Activated CD8-positive, alpha-beta memory T cell treated with anti-CD3 and anti-CD28 coated beads, Interleukin-2, amount 10 ng/mL, durations not matched to agents 7 days and 5 days (primary cell): ENCODE results near the gene SAP30BP. TPM values are rescaled to one million over a fixed set of nuclear protein-coding genes. Genes with fewer than 3 reads are reported as not detected.

Experiments
- ATAC-seq: fragments of 150-1000 bp; cut with Tn5 transposase; one replicate; pipeline ENCODE4 v1.10.0; 2021; ENCODE audit warnings: moderate library complexity
- CTCF ChIA-PET: fragments of 350-600 bp; sonication (Branson Sonifier 250); formaldehyde crosslinking; loops from one replicate; lab custom pipeline; 2021; ENCODE audit warnings: antibody characterized with exemption; lab: Charles Lee
- DNase-seq: peaks from one replicate; pipeline ENCODE4 v3.0.0-alpha.2; 2020
- H3K27ac Mint-ChIP-seq: one replicate; pipeline ENCODE4 v1.8.0; 2021; ENCODE audit warnings: mild to moderate bottlenecking, mixed read lengths
- H3K27me3 Mint-ChIP-seq: one replicate; pipeline ENCODE4 v1.8.0; 2021; ENCODE audit warnings: mixed read lengths
- H3K36me3 Mint-ChIP-seq: one replicate; pipeline ENCODE4 v1.8.0; 2021; ENCODE audit warnings: mild to moderate bottlenecking, mixed read lengths
- H3K4me1 Mint-ChIP-seq: one replicate; pipeline ENCODE4 v1.8.0; 2021; ENCODE audit warnings: mixed read lengths
- H3K4me3 Mint-ChIP-seq: one replicate; pipeline ENCODE4 v1.8.0; 2021; ENCODE audit warnings: mild to moderate bottlenecking, moderate library complexity, mixed read lengths
- H3K9me3 Mint-ChIP-seq: one replicate; pipeline ENCODE4 v1.8.0; 2022; ENCODE audit warnings: low read depth, mixed read lengths
- total RNA-seq, 2 experiments: library from RNA; stranded (reverse); gene quantifications; one replicate each; pipeline ENCODE4 v1.2.3, GENCODE V29; 2021

The SAP30BP gene
- 100 to 1,000 TPM in 1 of 2 experiments, 10 to 100 TPM in 1; 100.0 to 106 TPM for total RNA-seq

GRCh38 chr17:75666959-75667790, at the start of gene SAP30BP, which contains the start of gene RECQL5:
SAP30BP (plus strand) TSS chr17:75667338; CDS start chr17:75667373, 35 bp downstream.
RECQL5 (minus strand) TSS chr17:75667154; CDS start chr17:75666557, 597 bp downstream.
- CTCF ChIA-PET, result interaction anchor here (0.9 to 3.4 kb wide), 12 partner anchors 8 to 132 kb away, joined by 3 to 36 read pairs (median 5); partner anchors contain the start of genes GALK1 and SMIM5
- H3K27ac Mint-ChIP-seq, result peak within 1 kb of the TSS; percentile 64

GRCh38 chr17:75617675-75618074, 49.5 kb upstream of the SAP30BP start:
- no peak for ATAC-seq
- H3K4me1 Mint-ChIP-seq, result peaks cover 2% of the 10 kb centered on the region
- no peak for DNase-seq
- H3K36me3 Mint-ChIP-seq, result no peaks in the 10 kb centered on the region
- no peak overlapping the region for H3K27ac Mint-ChIP-seq
- CTCF ChIA-PET, result interaction anchor here (0.9 to 2.3 kb wide), 4 partner anchors 16 to 136 kb away, joined by 3 to 23 read pairs (median 6); partner anchors contain the start of gene SMIM5
- H3K27me3 Mint-ChIP-seq, result no peaks in the 10 kb centered on the region
- no peaks in the 10 kb centered on the region for H3K9me3 Mint-ChIP-seq
- H3K4me3 Mint-ChIP-seq, result no peak overlapping the region

More at GRCh38 chr17:75666959-75667790, at the start of gene SAP30BP, which contains the start of gene RECQL5:
- Mint-ChIP-seq H3K4me1 (peaks cover 22% of the 10 kb centered on the region), H3K4me3 (no peak within 1 kb of the TSS), H3K36me3 (peaks cover 26% of the 10 kb centered on the region), H3K9me3 (no peaks in the 10 kb centered on the region), H3K27me3 (no peaks in the 10 kb centered on the region)
- ATAC-seq, result peak; percentile 100
- peak; percentile 99 for DNase-seq

GRCh38 chr17:75619506-75620431, 47.4 kb upstream of the SAP30BP start:
- ATAC-seq (no peak), DNase-seq (peak; percentile 50)
- Mint-ChIP-seq H3K4me3 (no peak overlapping the region), H3K9me3 (no peaks in the 10 kb centered on the region), H3K36me3 (no peaks in the 10 kb centered on the region), H3K27me3 (no peaks in the 10 kb centered on the region), H3K27ac (no peak overlapping the region), H3K4me1 (peaks cover 2% of the 10 kb centered on the region)
- CTCF ChIA-PET, result interaction anchor here (1.0 to 3.8 kb wide), 8 partner anchors 11 to 129 kb away, joined by 3 to 29 read pairs (median 5); partner anchors contain the start of gene SMIM5

- no peaks in the 10 kb centered on the region for H3K9me3 Mint-ChIP-seq
- H3K36me3 Mint-ChIP-seq, result no peaks in the 10 kb centered on the region
- CTCF ChIA-PET, result interaction anchor here (1.0 to 3.8 kb wide), 5 partner anchors 10 to 132 kb away, joined by 3 to 29 read pairs (median 4); partner anchors contain the start of gene SMIM5
- ATAC-seq (no peak), DNase-seq (no peak)
- no peak overlapping the region for H3K27ac Mint-ChIP-seq
- H3K27me3 Mint-ChIP-seq, result no peaks in the 10 kb centered on the region
- no peaks in the 10 kb centered on the region for H3K4me1 Mint-ChIP-seq
- no peak overlapping the region for H3K4me3 Mint-ChIP-seq
Measured at GRCh38 chr17:75621489-75621888, 45.6 kb upstream of the SAP30BP start.

- DNase-seq, result no peak
- Mint-ChIP-seq H3K27ac (no peak overlapping the region), H3K4me1 (no peaks in the 10 kb centered on the region), H3K36me3 (no peaks in the 10 kb centered on the region), H3K9me3 (no peaks in the 10 kb centered on the region), H3K4me3 (no peak overlapping the region), H3K27me3 (no peaks in the 10 kb centered on the region)
- CTCF ChIA-PET, result interaction anchor here (1.0 to 3.8 kb wide), 6 partner anchors 9 to 132 kb away, joined by 3 to 30 read pairs (median 12); partner anchors contain the start of gene SMIM5
- ATAC-seq, result no peak
Measured at GRCh38 chr17:75622076-75622475, 45.1 kb upstream of the SAP30BP start.

- ATAC-seq (no peak), DNase-seq (no peak)
- Mint-ChIP-seq H3K4me3 (no peak overlapping the region), H3K27ac (no peak overlapping the region), H3K27me3 (no peaks in the 10 kb centered on the region), H3K4me1 (no peaks in the 10 kb centered on the region), H3K36me3 (no peaks in the 10 kb centered on the region), H3K9me3 (no peaks in the 10 kb centered on the region)
- CTCF ChIA-PET, result interaction anchor here (2.8 to 3.8 kb wide), 3 partner anchors 11 to 126 kb away, joined by 26 to 30 read pairs (median 29); partner anchors contain the start of gene SMIM5
Measured at GRCh38 chr17:75622771-75623273, 44.3 kb upstream of the SAP30BP start.

- no peaks in the 10 kb centered on the region for H3K36me3 Mint-ChIP-seq
- no peak overlapping the region for H3K27ac Mint-ChIP-seq
- CTCF ChIA-PET, result interaction anchor here (2.8 to 3.4 kb wide), 3 partner anchors 10 to 130 kb away, joined by 13 to 30 read pairs (median 26); partner anchors contain the start of gene SMIM5
- DNase-seq, result no peak
- no peak overlapping the region for H3K4me3 Mint-ChIP-seq
- no peak for ATAC-seq
- no peaks in the 10 kb centered on the region for H3K9me3 Mint-ChIP-seq
- H3K4me1 Mint-ChIP-seq, result no peaks in the 10 kb centered on the region
- no peaks in the 10 kb centered on the region for H3K27me3 Mint-ChIP-seq
Measured at GRCh38 chr17:75623386-75623785, 43.8 kb upstream of the SAP30BP start.

- Mint-ChIP-seq H3K9me3 (no peaks in the 10 kb centered on the region), H3K27me3 (no peaks in the 10 kb centered on the region), H3K27ac (no peak overlapping the region), H3K4me3 (no peak overlapping the region), H3K36me3 (no peaks in the 10 kb centered on the region), H3K4me1 (no peaks in the 10 kb centered on the region)
- ATAC-seq (no peak), DNase-seq (no peak)
- CTCF ChIA-PET, result interaction anchor here (0.9 to 3.4 kb wide), 5 partner anchors 10 to 129 kb away, joined by 3 to 30 read pairs (median 13); partner anchors contain the start of gene SMIM5
Measured at GRCh38 chr17:75624021-75624420, 43.1 kb upstream of the SAP30BP start.

- H3K4me1 Mint-ChIP-seq, result no peaks in the 10 kb centered on the region
- no peaks in the 10 kb centered on the region for H3K9me3 Mint-ChIP-seq
- no peaks in the 10 kb centered on the region for H3K36me3 Mint-ChIP-seq
- no peak overlapping the region for H3K27ac Mint-ChIP-seq
- H3K4me3 Mint-ChIP-seq, result no peak overlapping the region
- DNase-seq, result no peak
- no peak for ATAC-seq
- CTCF ChIA-PET, result interaction anchor here (0.9 to 3.4 kb wide), 5 partner anchors 9 to 129 kb away, joined by 3 to 30 read pairs (median 13); partner anchors contain the start of gene SMIM5
- H3K27me3 Mint-ChIP-seq, result no peaks in the 10 kb centered on the region
Measured at GRCh38 chr17:75624714-75625345, 42.3 kb upstream of the SAP30BP start.

GRCh38 chr17:75625813-75626486, 41.2 kb upstream of the SAP30BP start:
- no peaks in the 10 kb centered on the region for H3K9me3 Mint-ChIP-seq
- ATAC-seq (peak; percentile 69), DNase-seq (peak; percentile 50)
- no peaks in the 10 kb centered on the region for H3K27me3 Mint-ChIP-seq
- H3K36me3 Mint-ChIP-seq, result no peaks in the 10 kb centered on the region
- no peak overlapping the region for H3K4me3 Mint-ChIP-seq
- no peaks in the 10 kb centered on the region for H3K4me1 Mint-ChIP-seq
- no peak overlapping the region for H3K27ac Mint-ChIP-seq
- CTCF ChIA-PET, result interaction anchor here (0.8 to 3.4 kb wide), 7 partner anchors 8 to 128 kb away, joined by 3 to 26 read pairs (median 6); partner anchors contain the start of gene SMIM5

- Mint-ChIP-seq H3K4me3 (no peak overlapping the region), H3K27me3 (no peaks in the 10 kb centered on the region), H3K9me3 (no peaks in the 10 kb centered on the region), H3K27ac (no peak overlapping the region), H3K4me1 (no peaks in the 10 kb centered on the region), H3K36me3 (no peaks in the 10 kb centered on the region)
- CTCF ChIA-PET, result interaction anchor here (1.0 to 3.4 kb wide), 4 partner anchors 25 to 127 kb away, joined by 3 to 13 read pairs (median 4); no protein-coding TSS in a partner anchor
- ATAC-seq (no peak), DNase-seq (no peak)
Measured at GRCh38 chr17:75626496-75627038, 40.6 kb upstream of the SAP30BP start.
